ENCODE measurements around the gene A1CF. TPM values are rescaled to one million over a fixed set of nuclear protein-coding genes. Genes with fewer than 3 reads are reported as not detected.
A peak's percentile ranks its signal among the peaks of the same experiment; 100 is the strongest.
"Not testable (repeated sequence)": the region's sequence is repeated elsewhere in the genome, so short reads cannot be mapped to it uniquely, and the experiment has no call there.

A1CF gene
- total and polyA plus RNA-seq, 12 donors = not detected

- Histone ChIP-seq H3K4me1 (peaks cover 0 to 14% (median 0%) of the 10 kb centered on the region in 9 donors), H3K9me3 (peaks cover 0 to 16% (median 6%) of the 10 kb centered on the region in 11 donors), H3K4me3 (no peak overlapping the region), H3K27ac (peak overlapping the region in 5 of 10 donors; percentile 15 to 56 (median 36)), H3K36me3 (no peaks in the 10 kb centered on the region), H3K27me3 (no peaks in the 10 kb centered on the region)
- 58 to 61% methylated on average over 2 of the region's 2 CpGs for WGBS, 2 donors
- intact Hi-C loops (cut with DNase I) = no loop called here
- DNase-seq = no peak
- TF ChIP-seq, protein P1, sequence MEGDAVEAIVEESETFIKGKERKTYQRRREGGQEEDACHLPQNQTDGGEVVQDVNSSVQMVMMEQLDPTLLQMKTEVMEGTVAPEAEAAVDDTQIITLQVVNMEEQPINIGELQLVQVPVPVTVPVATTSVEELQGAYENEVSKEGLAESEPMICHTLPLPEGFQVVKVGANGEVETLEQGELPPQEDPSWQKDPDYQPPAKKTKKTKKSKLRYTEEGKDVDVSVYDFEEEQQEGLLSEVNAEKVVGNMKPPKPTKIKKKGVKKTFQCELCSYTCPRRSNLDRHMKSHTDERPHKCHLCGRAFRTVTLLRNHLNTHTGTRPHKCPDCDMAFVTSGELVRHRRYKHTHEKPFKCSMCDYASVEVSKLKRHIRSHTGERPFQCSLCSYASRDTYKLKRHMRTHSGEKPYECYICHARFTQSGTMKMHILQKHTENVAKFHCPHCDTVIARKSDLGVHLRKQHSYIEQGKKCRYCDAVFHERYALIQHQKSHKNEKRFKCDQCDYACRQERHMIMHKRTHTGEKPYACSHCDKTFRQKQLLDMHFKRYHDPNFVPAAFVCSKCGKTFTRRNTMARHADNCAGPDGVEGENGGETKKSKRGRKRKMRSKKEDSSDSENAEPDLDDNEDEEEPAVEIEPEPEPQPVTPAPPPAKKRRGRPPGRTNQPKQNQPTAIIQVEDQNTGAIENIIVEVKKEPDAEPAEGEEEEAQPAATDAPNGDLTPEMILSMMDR (IDR thresholded peaks at IDR 0.05) = no peak
- peak in 7 of 8 donors; percentile 79 to 96 (median 88) for ATAC-seq
Observed at GRCh38 chr10:50927522-50928189, 42.2 kb upstream of the A1CF start.

GRCh38 chr10:50923471-50923870 is 38.0 kb upstream of the A1CF start:
- not testable (repeated sequence) for H3K27me3 ChIP-seq
- WGBS, 2 donors = 42 to 54% methylated on average over 1 of the region's 1 CpG

DNA sequence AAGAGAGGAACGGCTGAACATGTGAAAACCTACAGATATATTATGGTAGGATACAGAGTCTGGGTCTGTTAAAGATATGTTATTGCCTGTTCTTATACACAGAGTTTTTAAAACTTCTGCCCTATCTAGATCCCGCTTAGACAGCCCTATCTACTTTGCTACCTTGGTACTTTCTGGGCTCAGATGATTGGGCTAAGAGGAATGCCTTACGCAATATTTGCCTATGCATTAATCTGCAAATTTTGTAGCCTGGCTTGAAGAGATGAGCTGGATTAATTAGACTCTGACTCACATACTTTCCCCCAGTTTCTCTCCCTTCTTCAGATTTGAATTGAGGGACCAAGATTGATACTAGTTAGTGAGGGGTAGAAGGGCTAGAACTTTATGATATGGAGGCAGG is 33.6 kb upstream of the A1CF start:
- intact Hi-C loops (cut with DNase I) = no loop called here
- no peak for DNase-seq
- WGBS, 2 donors = 89 to 90% methylated on average over 3 of the region's 3 CpGs
- TF ChIP-seq, protein P1 (IDR thresholded peaks at IDR 0.05) = no peak
- Histone ChIP-seq H3K4me3 (no peak overlapping the region), H3K27ac (no peak overlapping the region), H3K9me3 (peaks cover 0 to 15% (median 6%) of the 10 kb centered on the region in 11 donors), H3K36me3 (no peaks in the 10 kb centered on the region), H3K27me3 (no peaks in the 10 kb centered on the region), H3K4me1 (peaks cover 0 to 20% (median 0%) of the 10 kb centered on the region in 9 donors)
- no peak for ATAC-seq

More at GRCh38 chr10:50923471-50923870, 38.0 kb upstream of the A1CF start:
- H3K27ac ChIP-seq; ATAC-seq; DNase-seq; H3K4me3 ChIP-seq; H3K36me3 ChIP-seq; intact Hi-C loops (cut with DNase I): not testable (repeated sequence)
- Histone ChIP-seq H3K9me3 (peaks cover 0 to 17% (median 6%) of the 10 kb centered on the region in 11 donors), H3K4me1 (peaks cover 0 to 27% (median 0%) of the 10 kb centered on the region in 9 donors)

GRCh38 chr10:50918529-50918928 is 33.1 kb upstream of the A1CF start:
- no peak overlapping the region for H3K4me3 ChIP-seq
- H3K27ac ChIP-seq = no peak overlapping the region
- peaks cover 0 to 20% (median 0%) of the 10 kb centered on the region in 9 donors for H3K4me1 ChIP-seq
- H3K36me3 ChIP-seq = no peaks in the 10 kb centered on the region
- no peaks in the 10 kb centered on the region for H3K27me3 ChIP-seq
- intact Hi-C loops (cut with DNase I) = no loop called here
- TF ChIP-seq, protein P1 (IDR thresholded peaks at IDR 0.05) = no peak
- peaks cover 0 to 12% (median 3%) of the 10 kb centered on the region in 11 donors for H3K9me3 ChIP-seq
- DNase-seq (no peak), ATAC-seq (peak in 3 of 8 donors; percentile 41 to 95 (median 88))

DNA sequence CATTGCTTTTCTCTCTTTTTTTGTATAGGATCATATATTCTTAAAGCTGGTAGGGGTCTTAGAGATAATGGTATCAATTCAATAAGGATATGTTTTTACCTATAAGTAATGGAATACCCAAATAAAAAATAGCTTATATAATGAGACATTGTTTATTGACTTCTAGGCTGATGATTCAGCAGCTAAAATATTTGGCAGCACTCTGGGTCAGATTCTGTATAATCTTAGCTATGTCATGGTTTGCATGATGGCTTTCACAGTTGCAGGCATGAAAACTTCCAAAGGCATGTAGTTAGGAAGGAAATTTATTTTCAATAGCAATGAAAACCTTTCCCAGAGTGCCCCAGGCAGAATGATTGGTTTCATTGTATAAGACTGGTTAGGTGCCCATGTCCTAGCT is 32.1 kb upstream of the A1CF start:
- intact Hi-C loops (cut with DNase I) = no loop called here
- ATAC-seq (peak in 3 of 8 donors; percentile 34 to 71 (median 57)), DNase-seq (no peak)
- Histone ChIP-seq H3K4me1 (peaks cover 0 to 20% (median 0%) of the 10 kb centered on the region in 9 donors), H3K27me3 (no peaks in the 10 kb centered on the region), H3K27ac (no peak overlapping the region), H3K4me3 (no peak overlapping the region), H3K9me3 (peaks cover 0 to 3% (median 0%) of the 10 kb centered on the region in 11 donors), H3K36me3 (no peaks in the 10 kb centered on the region)
- TF ChIP-seq, protein P1 (IDR thresholded peaks at IDR 0.05) = no peak
